Testis (tissue), 3 donors: ENCODE measurements around the gene AGO1. TPM values are rescaled to one million over a fixed set of nuclear protein-coding genes. Genes with fewer than 3 reads are reported as not detected.

Experiments used
- DNase-seq: peaks from one replicate; pipeline ENCODE4 v3.0.0-alpha.2; 2019
- H3K27ac ChIP-seq, 2 donors: fragments of 200-600 bp; sonication (generic); one replicate each; pipeline ENCODE4 v1.5.1; 2019
- H3K27me3 ChIP-seq: fragments of 200-600 bp; sonication (generic); one replicate; pipeline ENCODE4 v1.5.1; 2019
- H3K36me3 ChIP-seq: fragments of 200-600 bp; sonication (generic); one replicate; pipeline ENCODE4 v1.5.1; 2017; ENCODE audit warnings: low read depth; ENCODE audit errors: missing control alignments
- H3K4me1 ChIP-seq: fragments of 200-600 bp; sonication (generic); one replicate; pipeline ENCODE4 v1.5.1; 2019
- H3K4me3 ChIP-seq, 2 donors: fragments of 200-600 bp; sonication (generic); one replicate each; pipeline ENCODE4 v1.5.1; 2017 to 2019
- H3K9me3 ChIP-seq: fragments of 200-600 bp; sonication (generic); one replicate; pipeline ENCODE4 v1.5.1; 2017
- CTCF ChIP-seq, 3 experiments: fragments of 450-650 bp in 2 of 3; fragments of 200-600 bp in 1 of 3; sonication (generic) in 1 of 3; IDR thresholded peaks; one replicate each; pipeline ENCODE4 v1.5.1; 2016 to 2019; ENCODE audit warnings: antibody characterized with exemption in 3 of 3, mild to moderate bottlenecking in 2 of 3, moderate library complexity in 1 of 3
- POLR2A ChIP-seq: fragments of 450-650 bp; IDR thresholded peaks from one replicate; pipeline ENCODE4 v1.6.1; 2017; ENCODE audit warnings: antibody characterized with exemption, mild to moderate bottlenecking, moderate library complexity
- WGBS, 2 donors: methylation state at CpG; one replicate each; pipeline ENCODE4 v1.1.5; 2018; 5-methylcytosine and 5-hydroxymethylcytosine counted together
- intact Hi-C: fragments of 100-400 bp; cut with DNase I; formaldehyde crosslinking; loops from one replicate; pipeline ENCODE4 v1.15.1; 2023; ENCODE audit warnings: low total_unique reads
- polyA plus RNA-seq: library from polyadenylated mRNA; stranded (reverse); fragments of 350-450 nt; fragmentation: Illumina TruSeq; extraction: RNeasy Lipid Tissue Mini Kit (QIAGEN cat#74804); gene quantifications from one replicate; pipeline ENCODE4 v1.2.3, GENCODE V29; 2014; ENCODE audit warnings: low read depth, low replicate concordance; ENCODE audit not compliant: insufficient read depth
- total RNA-seq, 2 donors: library from RNA; depleted of rRNA; stranded (reverse); fragments of >200 nt; gene quantifications; one replicate each; pipeline ENCODE4 v1.2.3, GENCODE V29; 2016

Gene AGO1
- total and polyA plus RNA-seq, 3 donors from 2014 or later = 11.5 to 41.9 (median 32.3) TPM

- Histone ChIP-seq H3K27ac (no peak overlapping the region), H3K36me3 (no peaks in the 10 kb centered on the region), H3K27me3 (no peaks in the 10 kb centered on the region), H3K9me3 (no peaks in the 10 kb centered on the region), H3K4me1 (no peaks in the 10 kb centered on the region), H3K4me3 (no peak overlapping the region)
- no peak for TF ChIP-seq POLR2A
- TF ChIP-seq CTCF (IDR thresholded peaks at IDR 0.05) = no peak
- no peak for DNase-seq
- intact Hi-C loops = no loop called here
Observed at GRCh38 chr1:35899941-35900340, 16.9 kb downstream of the AGO1 start.

GRCh38 chr1:35901235-35901634, 18.2 kb downstream of the AGO1 start:
- Histone ChIP-seq H3K9me3 (no peaks in the 10 kb centered on the region), H3K4me1 (no peaks in the 10 kb centered on the region), H3K27ac (no peak overlapping the region), H3K4me3 (no peak overlapping the region), H3K27me3 (no peaks in the 10 kb centered on the region), H3K36me3 (no peaks in the 10 kb centered on the region)
- no peak for DNase-seq
- no peak for TF ChIP-seq POLR2A
- no peak for TF ChIP-seq CTCF (IDR thresholded peaks at IDR 0.05)
- WGBS, 2 donors = 91 to 95% methylated on average over 9 of the region's 9 CpGs
- intact Hi-C loops = no loop called here

- Histone ChIP-seq H3K27me3 (no peaks in the 10 kb centered on the region), H3K4me1 (no peaks in the 10 kb centered on the region), H3K9me3 (no peaks in the 10 kb centered on the region), H3K36me3 (no peaks in the 10 kb centered on the region), H3K4me3 (no peak overlapping the region), H3K27ac (no peak overlapping the region)
- 95 to 97% methylated on average over 2 of the region's 2 CpGs for WGBS, 2 donors
- no peak for DNase-seq
- no peak for TF ChIP-seq CTCF (IDR thresholded peaks at IDR 0.05)
- TF ChIP-seq POLR2A = no peak
- intact Hi-C loops = no loop called here
Observed at GRCh38 chr1:35902671-35903070, 19.7 kb downstream of the AGO1 start.

GRCh38 chr1:35914717-35915116, 31.7 kb downstream of the AGO1 start:
- H3K4me1 ChIP-seq = no peaks in the 10 kb centered on the region
- no peak overlapping the region for H3K27ac ChIP-seq
- TF ChIP-seq CTCF (IDR thresholded peaks at IDR 0.05) = no peak
- TF ChIP-seq POLR2A = no peak
- no peaks in the 10 kb centered on the region for H3K27me3 ChIP-seq
- DNase-seq = no peak
- WGBS, 2 donors = 85 to 100% methylated on average over 1 of the region's 1 CpG
- no peak overlapping the region for H3K4me3 ChIP-seq
- H3K36me3 ChIP-seq = no peaks in the 10 kb centered on the region
- intact Hi-C loops = no loop called here
- no peaks in the 10 kb centered on the region for H3K9me3 ChIP-seq

- H3K27ac ChIP-seq = no peak overlapping the region
- no peaks in the 10 kb centered on the region for H3K9me3 ChIP-seq
- intact Hi-C loops = no loop called here
- H3K27me3 ChIP-seq = no peaks in the 10 kb centered on the region
- no peak for TF ChIP-seq POLR2A
- no peak for TF ChIP-seq CTCF (IDR thresholded peaks at IDR 0.05)
- H3K36me3 ChIP-seq = no peaks in the 10 kb centered on the region
- no peak for DNase-seq
- 64 to 74% methylated on average over 2 of the region's 2 CpGs for WGBS, 2 donors
- no peak overlapping the region for H3K4me3 ChIP-seq
- no peaks in the 10 kb centered on the region for H3K4me1 ChIP-seq
Observed at GRCh38 chr1:35915693-35916092, 32.7 kb downstream of the AGO1 start.
